ENCODE results near the gene POU4F1.
"Not testable (repeated sequence)": the region's sequence is repeated elsewhere in the genome, so short reads cannot be mapped to it uniquely, and the experiment has no call there.

POU4F1 gene, protein sequence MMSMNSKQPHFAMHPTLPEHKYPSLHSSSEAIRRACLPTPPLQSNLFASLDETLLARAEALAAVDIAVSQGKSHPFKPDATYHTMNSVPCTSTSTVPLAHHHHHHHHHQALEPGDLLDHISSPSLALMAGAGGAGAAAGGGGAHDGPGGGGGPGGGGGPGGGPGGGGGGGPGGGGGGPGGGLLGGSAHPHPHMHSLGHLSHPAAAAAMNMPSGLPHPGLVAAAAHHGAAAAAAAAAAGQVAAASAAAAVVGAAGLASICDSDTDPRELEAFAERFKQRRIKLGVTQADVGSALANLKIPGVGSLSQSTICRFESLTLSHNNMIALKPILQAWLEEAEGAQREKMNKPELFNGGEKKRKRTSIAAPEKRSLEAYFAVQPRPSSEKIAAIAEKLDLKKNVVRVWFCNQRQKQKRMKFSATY

DNA sequence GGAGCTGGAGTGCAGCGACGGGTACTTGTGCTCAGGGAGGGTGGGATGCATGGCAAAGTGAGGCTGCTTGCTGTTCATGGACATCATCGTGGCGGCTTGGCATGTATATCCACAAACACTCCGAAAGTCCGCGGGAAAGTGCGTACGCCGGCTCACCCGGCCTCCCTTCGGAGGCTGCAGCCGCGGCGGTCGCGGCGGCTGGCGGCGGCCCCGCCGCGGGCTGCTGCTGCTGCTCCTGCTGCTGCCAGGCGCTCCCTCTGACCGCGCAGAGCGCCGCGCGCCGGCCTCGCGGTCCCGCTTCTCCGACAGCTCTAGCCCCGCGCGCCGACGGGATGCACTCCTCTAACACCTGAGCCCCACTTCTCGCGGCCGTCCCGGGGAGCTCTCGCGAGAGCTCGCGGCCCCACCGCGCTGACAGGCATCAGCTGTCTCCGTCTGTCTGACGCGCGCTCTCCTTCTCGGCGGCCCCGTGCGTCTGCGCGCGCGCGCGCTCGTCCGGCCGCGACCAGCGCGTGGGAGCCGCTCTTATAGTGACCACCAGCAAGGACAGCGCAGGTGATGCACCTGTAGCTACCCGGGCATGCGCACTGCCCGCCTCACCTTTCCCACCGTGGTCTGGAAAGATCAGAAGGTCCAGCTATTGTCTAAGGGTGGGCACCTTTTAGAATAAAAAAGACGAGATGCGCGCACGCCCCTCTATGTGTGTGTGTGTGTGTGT, at the start of gene POU4F1:
POU4F1 (minus strand) TSS at position 313 of the 718 bp plus-strand sequence; CDS start at position 87, 226 bp downstream.
- DNase-seq = peak; percentile 55

DNA sequence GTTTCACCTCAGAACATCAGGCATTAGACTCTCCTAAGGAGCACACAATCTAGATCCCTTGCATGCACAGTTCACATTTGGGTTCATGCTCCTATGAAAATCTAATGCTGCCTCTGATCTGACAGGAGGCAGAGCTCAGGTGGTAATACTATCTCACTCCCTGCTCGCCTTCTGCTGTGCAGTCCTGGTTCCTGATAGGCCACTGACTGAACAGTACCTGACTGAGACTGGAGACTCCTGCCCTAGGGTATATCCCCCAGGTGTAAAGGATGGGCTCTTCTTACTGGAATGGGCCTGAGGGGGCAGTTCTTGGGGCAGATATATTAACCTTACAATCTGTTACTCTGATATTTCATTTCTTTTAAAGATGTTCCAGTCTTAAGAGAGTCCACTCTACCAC, 49.3 kb upstream of the POU4F1 start:
- no peak for DNase-seq

- no peak for DNase-seq
Measured at GRCh38 chr13:78650717-78651083, 47.3 kb upstream of the POU4F1 start.

DNA sequence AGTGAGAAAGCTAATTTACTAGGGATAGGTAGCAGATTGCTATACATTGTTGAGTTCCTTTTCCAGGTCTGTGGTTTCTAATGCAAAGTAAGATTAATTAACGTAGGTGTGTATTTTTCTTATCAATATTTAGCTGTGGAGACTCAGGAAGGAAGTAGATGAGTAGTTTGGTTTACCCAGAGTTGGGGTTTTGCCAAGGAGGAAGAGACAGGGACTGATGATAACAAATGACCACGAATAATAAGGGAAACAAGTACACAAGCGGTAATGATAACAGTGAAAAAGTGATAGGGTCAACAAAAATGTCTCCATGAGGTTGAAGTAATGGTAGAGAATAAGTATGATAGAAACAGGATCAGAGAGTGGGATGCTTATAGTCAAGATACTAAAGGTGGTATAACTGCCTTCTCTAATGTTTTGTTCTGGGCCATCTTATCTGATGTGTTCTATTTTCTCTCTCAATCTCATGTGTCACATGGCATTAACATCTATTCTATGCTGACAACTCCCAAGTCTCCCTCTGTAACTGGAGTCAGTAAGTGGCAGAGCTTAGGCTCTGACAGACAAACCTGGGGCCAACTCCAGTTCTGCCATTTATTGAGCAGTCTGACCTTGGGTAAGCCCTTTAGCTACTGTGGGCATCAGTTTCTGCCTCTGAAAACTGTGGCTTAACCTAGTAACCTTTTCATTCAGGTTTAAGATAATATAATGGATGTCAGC, 46.8 kb upstream of the POU4F1 start:
- DNase-seq = no peak

DNA sequence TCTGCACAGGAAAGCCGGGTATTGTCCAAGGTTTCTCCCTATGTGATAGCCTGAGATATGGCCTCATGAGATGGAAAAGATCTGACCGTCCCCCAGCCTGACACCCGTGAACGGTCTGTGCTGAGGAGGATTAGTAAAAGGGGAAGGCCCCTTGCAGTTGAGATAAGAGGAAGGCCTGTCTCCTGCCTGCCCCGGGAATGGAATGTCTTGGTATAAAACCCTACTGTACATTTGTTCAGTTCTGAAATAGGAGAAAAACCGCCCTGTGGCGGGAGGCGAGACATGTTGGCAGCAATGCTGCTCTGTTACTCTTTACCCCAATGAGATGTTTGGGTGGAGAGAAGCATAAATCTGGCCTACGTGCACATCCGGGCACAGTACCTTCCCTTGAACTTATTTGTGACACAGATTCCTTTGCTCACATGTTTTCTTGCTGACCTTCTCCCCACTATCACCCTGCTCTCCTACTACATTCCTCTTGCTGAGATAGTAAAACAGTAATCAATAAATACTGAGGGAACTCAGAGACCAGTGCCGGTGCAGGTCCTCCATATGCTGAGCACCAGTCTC, 43.8 kb upstream of the POU4F1 start:
- not testable (repeated sequence) for DNase-seq

GRCh38 chr13:78638216-78638615, 34.9 kb upstream of the POU4F1 start:
- DNase-seq = no peak

GRCh38 chr13:78636495-78636894, 33.1 kb upstream of the POU4F1 start:
- DNase-seq = no peak

DNA sequence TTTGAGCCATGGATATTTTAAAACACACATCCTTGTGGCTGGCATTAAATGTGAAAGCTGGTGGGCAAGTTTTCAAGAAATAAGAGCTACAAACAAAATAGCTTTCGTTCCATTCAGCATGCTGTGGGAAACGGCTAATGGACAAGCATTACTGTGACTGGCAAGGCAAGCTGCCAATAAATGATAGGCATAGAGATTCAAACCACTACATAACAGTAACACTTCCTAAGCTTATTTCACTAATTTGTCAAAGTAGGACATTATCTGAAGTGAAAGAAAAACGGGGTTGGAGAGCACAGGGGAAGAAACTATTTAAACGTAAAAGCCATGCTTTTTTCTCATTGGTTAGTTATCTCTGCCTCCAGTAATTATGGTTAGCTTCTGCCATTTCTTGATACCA, 29.6 kb upstream of the POU4F1 start:
- DNase-seq = no peak

DNA sequence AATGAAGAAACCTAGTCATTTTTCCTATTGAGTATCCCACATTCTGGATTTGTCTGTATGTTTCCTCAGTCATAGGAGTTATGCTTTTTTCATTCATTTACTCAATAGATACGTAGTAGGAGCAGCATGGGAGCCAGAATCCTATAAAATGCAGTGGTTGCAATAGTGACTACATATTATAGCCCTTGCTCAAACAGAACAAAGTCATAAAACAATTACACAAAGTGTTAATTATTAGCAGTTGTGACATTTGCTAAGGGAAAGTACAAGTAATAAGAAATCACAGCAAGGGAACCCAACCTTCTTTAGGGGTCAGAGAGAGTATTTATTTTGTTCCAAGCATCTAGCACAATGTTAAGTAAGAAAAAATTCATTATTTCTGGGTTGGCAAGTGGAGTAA, 27.7 kb upstream of the POU4F1 start:
- no peak for DNase-seq

GRCh38 chr13:78630511-78630910, 27.2 kb upstream of the POU4F1 start:
- DNase-seq = no peak

DNA sequence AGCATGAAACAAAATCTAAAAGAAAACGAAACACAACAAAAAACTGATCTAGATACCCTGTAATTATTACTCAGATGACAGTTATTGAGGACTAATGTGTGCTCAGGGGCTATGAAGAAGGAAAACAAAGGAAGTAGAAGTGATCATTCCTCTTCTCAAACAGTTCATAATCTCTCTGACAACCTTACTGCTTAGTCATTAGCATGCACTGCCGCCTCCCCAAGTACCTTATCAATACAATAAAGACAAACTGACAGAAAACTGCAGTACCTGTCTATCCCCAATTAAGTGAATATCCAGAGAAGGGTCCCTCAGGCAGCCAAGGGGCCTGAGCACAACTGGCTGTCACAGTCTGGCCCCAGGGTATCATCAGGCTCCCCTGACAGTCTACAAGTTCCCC, 22.0 kb upstream of the POU4F1 start:
- DNase-seq = no peak

- no peak for DNase-seq
Measured at GRCh38 chr13:78623132-78623531, 19.8 kb upstream of the POU4F1 start.

GRCh38 chr13:78620936-78621470, 17.7 kb upstream of the POU4F1 start:
- no peak for DNase-seq

DNA sequence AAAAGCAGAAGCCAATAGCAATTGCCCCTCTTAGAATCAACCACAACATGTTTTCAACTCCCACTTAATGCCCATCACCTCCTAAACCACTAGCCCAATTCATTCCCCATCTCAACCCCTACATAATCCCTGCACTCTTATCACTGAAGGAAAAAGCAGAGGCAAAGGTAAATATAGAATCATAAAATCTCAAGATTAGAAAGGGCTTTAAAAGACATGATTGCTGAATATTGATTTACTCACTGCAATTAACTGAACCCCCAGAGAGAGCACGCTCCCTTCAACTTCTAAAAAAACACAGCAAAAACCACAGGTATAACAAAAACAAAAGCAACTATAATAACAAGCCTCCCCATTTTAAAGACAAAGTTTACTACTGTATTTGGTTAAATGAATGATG, 15.1 kb upstream of the POU4F1 start:
- no peak for DNase-seq

DNA sequence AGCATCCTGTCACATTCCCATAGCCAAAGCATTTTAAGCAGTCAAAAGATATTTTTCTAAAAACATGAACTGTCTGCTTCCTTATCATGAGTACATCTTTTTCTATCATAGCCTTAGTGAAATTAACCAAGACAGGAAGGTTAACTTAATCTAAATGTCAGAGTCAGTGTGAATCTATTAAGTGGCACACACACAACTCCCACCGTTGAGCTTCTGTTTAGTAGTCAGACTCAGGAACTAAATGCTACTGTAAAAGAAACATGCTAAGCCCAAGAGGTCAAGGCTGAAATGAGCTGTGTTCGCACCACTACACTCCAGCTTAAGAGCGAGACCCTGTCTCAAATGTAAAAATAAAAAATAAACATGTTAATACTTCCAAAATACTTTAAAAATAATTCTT, 7.7 kb upstream of the POU4F1 start:
- no peak for DNase-seq

DNA sequence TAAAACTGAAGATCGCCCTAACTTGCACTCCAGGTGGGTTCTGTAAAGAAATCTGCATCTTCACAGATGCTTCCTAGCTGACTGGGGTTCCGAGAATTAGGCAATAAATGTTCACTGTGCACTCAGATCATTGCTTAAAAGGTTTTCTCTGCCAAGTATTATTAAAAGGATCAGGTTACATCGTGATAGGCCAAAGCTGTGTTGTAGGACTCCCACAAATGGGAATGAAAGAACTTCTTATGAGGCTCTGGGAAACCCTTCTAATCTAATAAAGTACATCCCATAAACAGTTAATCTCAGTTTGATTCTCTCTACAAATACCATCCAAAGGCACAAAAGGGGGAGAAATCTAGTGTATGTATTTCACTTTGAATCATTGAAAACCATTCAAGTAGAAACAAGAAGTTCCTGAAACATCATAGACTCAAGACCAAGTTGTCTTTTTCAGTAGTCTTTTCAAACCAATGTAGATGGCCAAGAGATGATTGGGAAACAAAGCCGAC, 7.1 kb upstream of the POU4F1 start:
- no peak for DNase-seq

- DNase-seq = no peak
Measured at GRCh38 chr13:78609464-78610205, 6.3 kb upstream of the POU4F1 start.

- no peak for DNase-seq
Measured at GRCh38 chr13:78608688-78609463, 5.5 kb upstream of the POU4F1 start.

DNA sequence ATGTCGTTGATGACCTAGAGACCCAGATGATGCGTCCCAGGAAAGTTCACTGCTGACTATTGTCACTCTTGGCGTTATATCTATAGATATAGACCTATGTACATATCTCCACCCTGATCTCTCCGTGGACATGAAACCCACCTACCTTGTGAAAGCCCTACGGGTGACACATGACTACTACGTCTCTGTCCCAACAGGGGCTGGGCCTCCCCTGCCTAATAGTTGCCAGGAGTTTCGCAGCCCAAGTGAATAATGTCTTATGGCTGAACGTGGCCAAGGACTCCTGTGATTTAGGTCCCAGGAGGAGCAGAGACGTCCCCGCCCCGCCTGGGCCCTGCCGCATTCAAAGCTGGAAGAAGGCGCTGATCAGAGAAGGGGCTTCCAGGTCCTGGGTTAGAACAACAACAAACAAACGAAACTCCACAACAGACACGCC, 4.9 kb upstream of the POU4F1 start:
- no peak for DNase-seq

GRCh38 chr13:78607409-78608251, 4.3 kb upstream of the POU4F1 start:
- DNase-seq = no peak
